ENCODE data around the gene MARCHF10. TPM values are rescaled to one million over a fixed set of nuclear protein-coding genes. Genes with fewer than 3 reads are reported as not detected.
"Not testable (repeated sequence)": the region's sequence is repeated elsewhere in the genome, so short reads cannot be mapped to it uniquely, and the experiment has no call there.

MARCHF10 gene
- total RNA-seq, 1 donor from 2014 or later = 1.3 TPM

- Histone ChIP-seq H3K27me3 (ENCODE audit: control insufficient read depth, insufficient read depth, low read length) (no peaks in the 10 kb centered on the region), H3K36me3 (ENCODE audit: control insufficient read depth, insufficient read depth, low read length) (peaks cover 2% of the 10 kb centered on the region), H3K4me3 (ENCODE audit: low read depth, low read length) (no peak overlapping the region)
- DNase-seq (ENCODE audit: low read depth) = no peak
- TF ChIP-seq CTCF (IDR thresholded peaks at IDR 0.05; ENCODE audit: insufficient read depth, low read length, poor library complexity, severe bottlenecking) = peak; percentile 60
Observed at GRCh38 chr17:62692721-62693431, 115.2 kb downstream of the MARCHF10 start.

DNA sequence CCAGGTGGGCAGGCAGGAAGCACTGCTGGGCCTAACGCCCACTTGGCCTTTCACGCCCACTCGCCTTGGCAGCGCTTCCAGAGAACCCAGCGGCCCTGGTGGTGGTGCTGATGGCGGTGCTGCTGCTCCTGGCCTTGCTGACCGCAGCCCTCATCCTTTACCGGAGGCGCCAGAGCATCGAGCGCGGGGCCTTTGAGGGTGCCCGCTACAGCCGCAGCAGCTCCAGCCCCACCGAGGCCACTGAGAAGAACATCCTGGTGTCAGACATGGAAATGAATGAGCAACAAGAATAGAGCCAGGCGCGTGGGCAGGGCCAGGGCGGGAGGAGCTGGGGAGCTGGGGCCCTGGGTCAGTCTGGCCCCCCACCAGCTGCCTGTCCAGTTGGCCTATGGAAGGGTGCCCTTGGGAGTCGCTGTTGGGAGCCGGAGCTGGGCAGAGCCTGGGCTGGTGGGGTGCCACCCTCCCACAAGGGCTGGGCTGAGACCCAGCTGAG is 115.9 kb downstream of the MARCHF10 start:
- DNase-seq (ENCODE audit: low read depth) = no peak
- TF ChIP-seq CTCF (IDR thresholded peaks at IDR 0.05; ENCODE audit: insufficient read depth, low read length, poor library complexity, severe bottlenecking) = no peak

DNA sequence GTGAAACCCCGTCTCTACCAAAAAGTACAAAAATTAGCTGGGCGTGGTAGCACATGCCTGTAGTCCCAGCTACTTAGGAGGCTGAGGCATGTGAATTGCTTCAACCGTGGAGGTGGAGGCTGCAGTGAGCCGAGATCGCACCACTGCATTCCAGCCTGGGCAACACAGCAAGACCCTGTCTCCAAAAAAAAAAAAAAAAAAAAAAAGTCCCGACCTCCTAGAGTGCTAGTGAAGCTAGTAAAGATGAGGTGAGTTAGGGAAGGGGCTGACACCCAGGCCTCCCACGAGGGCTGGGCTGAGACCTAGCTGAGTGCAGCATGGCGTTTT is 116.6 kb downstream of the MARCHF10 start:
- not testable (repeated sequence) for DNase-seq (ENCODE audit: low read depth); H3K27me3 ChIP-seq (ENCODE audit: control insufficient read depth, insufficient read depth, low read length); H3K4me3 ChIP-seq (ENCODE audit: low read depth, low read length); H3K36me3 ChIP-seq (ENCODE audit: control insufficient read depth, insufficient read depth, low read length)

More for the DNA sequence above, 115.9 kb downstream of the MARCHF10 start:
- no peaks in the 10 kb centered on the region for H3K27me3 ChIP-seq (ENCODE audit: control insufficient read depth, insufficient read depth, low read length)
- no peak overlapping the region for H3K4me3 ChIP-seq (ENCODE audit: low read depth, low read length)
- peaks cover 2% of the 10 kb centered on the region for H3K36me3 ChIP-seq (ENCODE audit: control insufficient read depth, insufficient read depth, low read length)

DNA sequence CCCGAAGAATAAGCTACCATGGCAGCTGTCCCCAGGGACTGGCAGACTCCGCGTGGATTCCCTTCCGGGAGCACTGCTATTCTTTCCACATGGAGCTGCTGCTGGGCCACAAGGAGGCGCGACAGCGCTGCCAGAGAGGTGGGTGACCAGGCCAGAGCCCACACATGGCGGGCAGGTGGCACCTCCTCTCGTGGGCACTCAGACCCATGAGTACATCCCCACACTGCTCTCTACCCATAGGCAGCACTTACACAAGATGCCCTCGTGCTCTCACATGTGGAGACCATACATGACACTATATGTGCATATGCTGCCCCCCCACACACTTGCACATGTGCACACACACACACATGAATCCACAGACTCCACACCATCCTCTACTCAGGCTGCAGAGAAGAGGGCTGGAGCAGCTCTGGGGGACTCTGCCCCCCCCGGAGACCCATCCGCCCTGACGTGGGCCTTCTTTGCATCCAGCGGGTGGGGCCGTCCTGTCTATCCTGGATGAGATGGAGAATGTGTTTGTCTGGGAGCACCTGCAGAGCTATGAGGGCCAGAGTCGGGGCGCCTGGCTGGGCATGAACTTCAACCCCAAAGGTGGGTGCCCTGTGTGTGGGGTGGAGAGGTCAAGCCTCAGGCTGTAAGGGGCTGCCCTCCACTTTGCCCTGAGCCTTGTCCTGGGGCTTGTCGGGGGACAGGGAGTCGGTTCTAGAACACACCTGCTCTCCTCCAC is 117.8 kb downstream of the MARCHF10 start:
- DNase-seq (ENCODE audit: low read depth) = no peak
- H3K36me3 ChIP-seq (ENCODE audit: control insufficient read depth, insufficient read depth, low read length) = peaks cover 2% of the 10 kb centered on the region
- peak; percentile 9 for TF ChIP-seq CTCF (IDR thresholded peaks at IDR 0.05; ENCODE audit: insufficient read depth, low read length, poor library complexity, severe bottlenecking)
- H3K4me3 ChIP-seq (ENCODE audit: low read depth, low read length) = no peak overlapping the region
- no peaks in the 10 kb centered on the region for H3K27me3 ChIP-seq (ENCODE audit: control insufficient read depth, insufficient read depth, low read length)

DNA sequence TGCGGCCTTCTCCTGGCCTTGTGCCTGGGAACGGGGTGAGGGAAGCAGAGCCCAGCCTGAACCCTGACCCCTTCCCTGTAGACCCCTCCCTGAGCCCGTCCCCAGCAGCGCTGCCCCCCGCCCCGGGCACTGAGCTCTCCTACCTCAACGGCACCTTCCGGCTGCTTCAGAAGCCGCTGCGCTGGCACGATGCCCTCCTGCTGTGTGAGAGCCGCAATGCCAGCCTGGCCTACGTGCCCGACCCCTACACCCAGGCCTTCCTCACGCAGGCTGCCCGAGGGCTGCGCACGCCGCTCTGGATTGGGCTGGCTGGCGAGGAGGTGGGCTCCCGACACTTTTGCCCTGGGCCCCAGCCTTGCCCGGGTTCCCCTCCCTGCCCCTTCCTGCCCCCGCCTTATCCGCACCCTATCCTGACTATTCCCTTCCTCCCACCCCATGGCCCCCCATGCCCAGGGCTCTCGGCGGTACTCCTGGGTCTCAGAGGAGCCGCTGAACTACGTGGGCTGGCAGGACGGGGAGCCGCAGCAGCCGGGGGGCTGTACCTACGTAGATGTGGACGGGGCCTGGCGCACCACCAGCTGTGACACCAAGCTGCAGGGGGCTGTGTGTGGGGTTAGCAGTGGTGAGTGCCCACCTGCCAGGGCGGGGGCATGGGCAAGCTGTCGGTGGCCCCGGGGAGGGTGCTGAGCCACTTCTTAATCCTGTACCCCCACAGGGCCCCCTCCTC is 118.5 kb downstream of the MARCHF10 start:
- peaks cover 2% of the 10 kb centered on the region for H3K36me3 ChIP-seq (ENCODE audit: control insufficient read depth, insufficient read depth, low read length)
- no peak for DNase-seq (ENCODE audit: low read depth)

More for the DNA sequence above, 118.5 kb downstream of the MARCHF10 start:
- TF ChIP-seq CTCF (IDR thresholded peaks at IDR 0.05; ENCODE audit: insufficient read depth, low read length, poor library complexity, severe bottlenecking) = no peak
- H3K4me3 ChIP-seq (ENCODE audit: low read depth, low read length) = no peak overlapping the region
- no peaks in the 10 kb centered on the region for H3K27me3 ChIP-seq (ENCODE audit: control insufficient read depth, insufficient read depth, low read length)

Measured in kidney epithelial cell (primary cell).